ENCODE measurements around the gene DAB1.

The DAB1 gene

GRCh38 chr1:57423656-57424211 is at the start of gene DAB1:
Gene DAB1 (minus strand): TSS chr1:57424060. CDS start chr1:57291030, 133,030 bp downstream.
- peak in 1 of 2 experiments; percentile 80 for DNase-seq

DNA sequence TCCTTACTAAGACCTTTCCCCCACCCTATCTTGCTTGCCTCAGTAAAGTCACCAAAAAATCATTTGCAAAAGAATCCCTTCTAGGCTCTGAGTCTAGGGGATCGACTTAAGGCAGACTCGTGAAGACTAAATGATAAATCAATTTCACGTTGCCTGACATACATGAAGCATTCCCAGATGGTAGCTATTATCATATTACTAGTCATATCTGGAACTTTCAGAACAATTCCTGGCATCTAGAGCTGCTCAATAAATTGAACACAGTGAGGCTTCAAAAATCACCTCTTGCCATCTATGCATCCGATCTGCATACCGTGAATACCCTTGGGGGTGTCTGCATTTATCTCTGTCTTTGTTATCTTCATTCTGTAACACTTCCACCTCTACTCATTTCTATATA is 49.6 kb upstream of the DAB1 start:
- no peak for DNase-seq

GRCh38 chr1:57471995-57472394 is 48.1 kb upstream of the DAB1 start:
- DNase-seq = no peak

DNA sequence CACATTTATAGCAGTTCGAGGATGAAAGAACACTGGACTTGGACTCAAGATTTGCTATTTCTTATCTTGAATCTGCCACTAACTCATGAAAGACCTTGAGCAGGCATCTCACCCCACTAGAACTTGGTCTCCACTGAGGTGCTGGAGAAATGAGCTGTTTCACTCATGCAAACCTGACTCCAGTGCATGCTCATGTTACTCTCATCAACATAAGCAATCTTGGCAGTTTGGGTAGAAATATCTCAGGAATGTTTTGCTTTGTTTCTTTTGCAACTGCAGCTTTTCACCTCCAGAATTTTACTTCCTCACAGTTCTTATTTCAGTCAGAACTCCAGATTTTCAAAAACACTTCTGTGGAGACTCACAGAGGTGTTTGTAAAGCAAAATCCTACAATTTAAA is 46.2 kb upstream of the DAB1 start:
- no peak for DNase-seq

GRCh38 chr1:57468641-57469523 is 45.0 kb upstream of the DAB1 start:
- DNase-seq = peak in 1 of 2 experiments; percentile 35

- no peak for DNase-seq
These were observed 44.0 kb upstream of the DAB1 start for GRCh38 chr1:57467830-57468229.

- no peak for DNase-seq
These were observed 40.9 kb upstream of the DAB1 start for GRCh38 chr1:57464756-57465155.

- no peak for DNase-seq
These were observed 39.5 kb upstream of the DAB1 start for GRCh38 chr1:57463343-57463742.

GRCh38 chr1:57461405-57461804 is 37.5 kb upstream of the DAB1 start:
- no peak for DNase-seq

DNA sequence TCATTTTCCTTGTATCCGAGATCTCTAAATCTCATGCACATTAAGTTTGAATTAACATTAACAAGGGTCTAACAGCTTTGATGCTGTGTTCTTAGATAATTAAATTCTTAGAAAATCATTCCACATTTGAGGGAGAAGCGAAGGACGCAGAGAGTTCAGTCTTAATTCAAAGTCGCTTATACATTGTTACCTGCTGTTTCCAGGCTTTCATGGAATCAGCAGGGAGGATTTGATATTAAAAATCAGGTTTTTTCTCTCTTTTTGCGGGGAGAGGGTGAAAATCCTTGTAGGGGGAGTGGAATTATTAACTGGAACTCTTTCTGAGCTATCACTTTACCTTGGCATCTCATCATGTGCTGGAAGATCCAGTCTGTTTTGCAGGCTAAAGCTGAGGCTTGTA is 27.7 kb upstream of the DAB1 start:
- no peak for DNase-seq

GRCh38 chr1:57450981-57451380 is 27.1 kb upstream of the DAB1 start:
- no peak for DNase-seq

DNA sequence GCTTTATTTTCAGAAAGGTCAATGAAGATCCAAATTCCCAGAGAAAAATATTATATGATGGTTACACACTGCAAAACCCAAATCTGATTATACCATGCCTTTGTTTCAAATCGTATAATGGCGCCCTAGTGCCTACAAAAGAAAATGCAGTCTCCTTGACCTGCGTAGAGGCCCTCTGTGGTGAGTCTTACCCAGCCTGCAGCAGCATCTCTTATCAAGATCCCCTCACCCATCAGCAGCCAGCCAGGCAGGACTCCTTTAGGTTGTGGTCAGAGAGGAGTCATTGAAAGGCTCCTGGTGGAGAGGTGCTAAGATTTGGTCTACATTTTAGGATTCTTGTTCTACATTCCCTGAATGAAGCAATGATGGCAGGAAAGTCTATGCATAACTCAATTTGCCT is 23.7 kb upstream of the DAB1 start:
- DNase-seq = no peak

- no peak for DNase-seq
These were observed 19.1 kb upstream of the DAB1 start for GRCh38 chr1:57443004-57443403.

DNA sequence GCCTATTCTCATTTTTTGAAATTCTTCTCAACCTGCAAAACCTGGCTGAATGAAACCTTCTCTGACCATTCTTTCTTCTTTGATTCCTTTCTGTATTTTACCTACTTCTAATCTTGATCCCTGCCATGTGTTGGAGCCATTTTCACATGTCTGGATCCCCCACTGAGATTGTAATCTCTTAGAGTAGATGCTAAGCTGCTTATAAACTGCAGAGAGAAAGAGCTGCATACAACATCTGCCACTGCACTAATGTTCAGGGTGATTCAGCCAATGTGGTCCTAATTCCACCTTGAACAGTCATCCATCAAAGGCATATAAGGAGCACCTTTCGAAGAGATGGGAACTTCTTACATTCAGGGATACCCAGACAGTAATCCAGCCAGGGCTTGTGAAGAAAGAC is 16.2 kb upstream of the DAB1 start:
- no peak for DNase-seq

DNA sequence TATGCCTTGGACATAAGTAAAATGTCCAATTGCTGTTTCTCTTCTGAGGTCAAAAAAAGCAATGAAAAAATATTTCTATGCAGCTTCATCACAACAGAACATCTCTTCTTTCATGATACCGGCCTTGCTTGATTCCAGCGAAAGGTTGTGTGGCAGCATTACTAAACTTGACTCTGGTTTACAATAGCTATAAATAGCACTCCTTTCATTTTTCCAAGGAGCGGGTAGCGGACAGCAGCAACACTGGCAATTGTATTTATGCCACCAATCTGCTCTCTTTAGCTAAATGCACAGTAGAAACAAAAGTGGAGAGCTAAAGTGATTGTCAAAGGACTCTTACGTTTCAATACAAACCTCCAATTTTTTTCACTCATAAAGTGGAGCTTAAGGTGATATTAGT is 7.5 kb upstream of the DAB1 start:
- no peak for DNase-seq

GRCh38 chr1:57424231-57425027 is 569 bp upstream of the DAB1 start:
- DNase-seq = peak; percentile 65 to 84

DNA sequence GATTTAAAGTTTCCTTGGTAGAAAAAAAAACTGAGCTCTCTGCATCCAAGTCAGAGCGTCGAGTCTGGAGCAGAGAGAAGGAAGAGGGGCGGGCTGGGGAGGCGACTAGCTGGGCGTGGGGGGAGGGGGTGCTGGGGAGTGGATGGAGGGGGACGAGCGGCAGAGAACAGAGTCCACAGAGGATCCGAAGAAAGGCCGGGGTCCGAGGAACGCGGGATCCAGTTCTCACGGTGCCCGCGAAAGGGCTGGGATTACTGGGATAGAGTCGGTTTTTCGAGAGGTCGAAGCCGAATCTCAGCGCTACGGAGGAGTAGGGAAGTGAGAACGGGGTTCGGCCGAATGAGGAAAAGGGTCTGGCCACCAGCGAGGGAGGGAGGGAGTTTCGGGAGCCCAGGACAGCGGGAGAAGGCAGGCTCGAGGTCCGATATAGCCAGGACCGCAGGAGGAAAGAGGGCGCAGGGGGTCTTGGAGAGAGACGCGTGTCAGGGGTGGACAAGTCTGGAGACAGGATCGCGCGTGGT is 665 bp downstream of the DAB1 start:
- peak; percentile 5 to 57 for DNase-seq

- peak; percentile 13 to 62 for DNase-seq
These were observed 1.4 kb downstream of the DAB1 start for GRCh38 chr1:57422271-57423134.

- no peak for DNase-seq
These were observed 2.1 kb downstream of the DAB1 start for GRCh38 chr1:57421806-57422205.

DNA sequence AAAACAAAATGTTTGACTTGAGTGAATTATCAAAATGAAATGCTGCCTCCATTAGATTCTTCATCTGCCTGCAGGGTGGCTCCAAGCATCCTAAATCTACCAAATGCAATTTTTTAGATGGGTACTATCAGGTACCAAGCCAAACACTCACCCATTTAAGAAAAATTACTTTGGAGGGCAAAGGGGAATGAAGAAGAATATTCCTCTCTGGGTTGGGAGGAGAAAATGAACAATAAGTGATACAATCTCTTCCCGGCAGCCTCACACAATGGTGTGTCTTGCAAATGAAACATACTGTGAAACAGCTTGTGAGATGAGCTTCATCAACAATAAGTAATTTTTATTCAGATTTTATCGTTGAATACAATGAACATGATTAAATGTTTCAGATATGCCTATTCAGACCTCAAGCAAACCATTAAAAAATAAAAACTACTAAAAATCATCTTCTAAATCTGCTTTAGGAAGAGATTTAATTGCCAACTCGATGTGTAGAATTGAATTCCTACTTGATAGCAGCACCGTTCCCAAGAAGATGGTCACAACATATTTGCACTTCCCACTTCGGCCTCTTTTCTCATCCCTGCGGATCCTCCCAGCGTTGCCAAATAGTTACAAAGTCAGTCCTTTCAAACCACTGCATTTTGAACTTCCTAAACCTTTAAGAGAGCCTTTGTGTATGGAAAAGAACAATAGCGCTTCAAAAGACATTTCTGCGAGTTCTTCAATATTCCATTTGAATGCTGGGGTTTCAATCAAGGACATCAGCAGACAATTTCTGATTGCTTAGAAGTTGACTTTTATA is 2.7 kb downstream of the DAB1 start:
- DNase-seq = no peak

GRCh38 chr1:57418971-57419370 is 4.9 kb downstream of the DAB1 start:
- no peak for DNase-seq

GRCh38 chr1:57411262-57411661 is 12.6 kb downstream of the DAB1 start:
- DNase-seq = no peak
